NCI-H748 (cell line): ENCODE measurements around the gene ARFIP1.

ENCODE experiments used
- DNase-seq: peaks from one replicate; lab custom pipeline; 2025; ENCODE audit not compliant: unreplicated experiment; lab: John Stamatoyannopoulos, UW

The ARFIP1 gene

GRCh38 chr4:152957437-152958171 lies 177.8 kb downstream of the ARFIP1 start:
- DNase-seq = no peak

- DNase-seq = no peak
These were observed 179.3 kb downstream of the ARFIP1 start for GRCh38 chr4:152959080-152959479.

- no peak for DNase-seq
These were observed 180.3 kb downstream of the ARFIP1 start for GRCh38 chr4:152960082-152960481.

- no peak for DNase-seq
These were observed 181.4 kb downstream of the ARFIP1 start for GRCh38 chr4:152961014-152961772.

- DNase-seq = no peak
These were observed 182.0 kb downstream of the ARFIP1 start for GRCh38 chr4:152961773-152962115.
